GM18502 (cell line): ENCODE measurements around the gene AVEN.

Experiments used
- ATAC-seq: cut with Tn5 transposase; IDR thresholded peaks from one replicate; pipeline ENCODE4 v1.9.1; 2021; ENCODE audit warnings: mild to moderate bottlenecking; ENCODE audit not compliant: unreplicated experiment, poor library complexity

Gene AVEN

DNA sequence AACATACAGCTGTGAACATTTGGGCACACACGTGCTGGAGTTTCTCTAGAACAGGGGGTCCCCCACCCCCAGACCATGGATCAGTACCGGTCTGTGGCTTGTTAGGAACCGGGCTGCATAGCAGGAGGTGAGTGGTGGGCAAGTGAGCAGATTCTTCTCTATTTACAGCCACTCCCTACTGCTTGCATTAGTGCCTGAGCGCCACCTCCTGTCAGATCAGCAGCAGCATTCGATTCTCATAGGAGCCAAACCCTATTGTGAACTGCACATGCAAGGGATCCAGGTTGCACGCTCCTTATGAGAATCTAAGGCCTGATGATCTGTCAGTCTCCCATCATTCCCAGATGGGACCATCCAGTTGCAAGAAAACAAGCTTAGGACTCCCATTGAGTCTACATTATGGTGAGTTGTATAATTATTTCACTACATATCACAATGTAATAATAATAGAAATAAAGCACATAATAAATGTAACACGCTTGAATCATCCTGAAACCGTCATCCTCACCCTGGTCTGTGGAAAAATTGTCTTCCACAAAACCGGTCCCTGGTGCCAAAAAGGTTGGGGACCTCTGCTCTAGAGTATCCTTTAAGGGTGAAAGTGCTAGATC, 44.9 kb downstream of the AVEN start:
- no peak for ATAC-seq

DNA sequence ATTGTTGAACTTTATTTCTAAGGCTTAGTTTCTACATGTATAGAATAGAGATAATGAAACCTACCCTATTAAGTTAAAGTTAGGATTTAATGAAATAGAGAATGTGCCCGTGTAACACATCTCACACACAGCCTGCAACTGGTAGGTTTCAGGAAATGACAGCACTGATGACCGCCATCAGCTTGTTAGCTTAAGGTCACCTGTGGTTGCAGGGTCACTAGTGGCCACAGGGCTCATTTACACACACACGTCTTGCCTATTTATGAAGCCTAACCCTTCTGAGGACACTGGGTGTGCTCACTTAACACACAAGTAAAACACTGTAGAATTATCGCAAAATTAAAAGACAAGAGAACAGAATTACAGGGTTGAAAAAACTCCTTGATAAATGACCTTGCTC, 50.6 kb downstream of the AVEN start:
- ATAC-seq, result no peak

DNA sequence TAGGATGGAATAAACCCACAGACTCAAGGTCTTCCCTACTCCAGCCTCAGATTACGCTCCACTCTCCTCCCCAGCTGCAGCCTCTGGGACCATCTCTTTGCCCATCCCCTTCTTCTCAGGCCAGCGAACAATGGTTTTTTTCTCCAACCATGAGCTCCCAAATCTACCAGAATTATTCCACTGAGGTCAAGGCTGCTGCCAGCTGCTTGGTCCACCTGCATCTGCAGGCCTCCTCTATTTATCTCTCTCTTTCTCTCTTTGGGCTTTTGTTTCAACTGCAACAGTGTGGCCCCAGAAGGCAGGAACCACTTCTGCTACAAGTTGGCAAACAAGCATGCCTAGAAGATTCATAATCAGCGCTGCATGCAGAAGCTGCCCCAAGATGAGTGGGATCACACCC, 51.6 kb downstream of the AVEN start:
- ATAC-seq, result no peak

DNA sequence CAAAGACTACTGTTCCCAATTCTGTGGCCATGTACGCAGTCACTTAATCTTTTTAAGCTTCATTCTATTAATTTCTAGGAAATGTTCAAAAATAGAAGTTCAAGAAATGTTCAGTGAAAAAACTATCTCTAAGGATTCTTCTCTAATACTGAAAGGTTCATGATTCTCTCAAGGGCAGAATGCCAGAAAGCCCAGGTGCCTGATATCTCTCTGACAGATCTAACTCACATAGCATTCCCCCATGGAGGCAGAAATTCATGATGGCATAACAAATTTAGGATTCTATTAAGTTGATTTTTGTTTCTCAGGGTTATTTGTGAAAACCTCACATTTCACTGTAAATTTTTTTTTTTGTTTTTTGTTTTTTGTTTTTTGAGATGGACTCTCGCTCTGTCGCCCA, 53.3 kb downstream of the AVEN start:
- no peak for ATAC-seq

DNA sequence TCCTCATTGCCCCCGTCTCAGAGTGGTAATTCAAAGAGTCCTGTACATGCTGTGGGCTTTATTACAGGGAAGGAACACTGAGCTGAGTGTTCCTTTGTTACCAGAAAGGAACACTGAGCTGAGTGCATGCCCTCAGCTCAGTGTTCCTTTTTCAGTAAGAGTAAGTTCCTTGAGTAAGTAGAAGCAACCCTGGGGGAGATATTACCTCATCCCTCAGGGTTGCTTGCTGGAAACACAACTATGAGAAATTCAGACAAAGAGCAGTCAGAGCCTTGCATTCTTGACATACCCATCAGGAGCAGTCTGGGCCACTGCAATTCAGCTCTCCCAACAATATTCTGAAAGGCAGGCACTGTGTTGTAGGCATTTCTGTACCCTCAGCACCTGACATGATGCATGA, 53.7 kb downstream of the AVEN start:
- ATAC-seq, result no peak

DNA sequence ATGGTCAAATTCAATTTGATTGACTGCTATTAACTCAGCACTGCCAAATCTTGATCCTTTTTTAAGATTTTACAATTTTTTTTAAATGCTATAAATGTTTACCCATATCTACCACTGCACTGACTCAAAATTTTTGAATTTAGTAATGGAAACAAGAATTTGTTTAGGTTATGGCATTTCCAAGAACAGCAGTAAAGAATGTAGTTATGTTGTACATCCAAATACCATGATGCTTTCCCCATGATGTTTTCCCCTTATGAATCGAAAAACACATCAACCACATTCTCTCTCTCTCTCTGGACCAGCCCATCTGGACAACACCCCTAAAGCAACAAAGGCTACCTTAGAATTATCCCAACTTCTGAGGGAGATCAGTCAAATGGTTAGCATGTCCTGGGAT, 56.5 kb downstream of the AVEN start:
- no peak for ATAC-seq

DNA sequence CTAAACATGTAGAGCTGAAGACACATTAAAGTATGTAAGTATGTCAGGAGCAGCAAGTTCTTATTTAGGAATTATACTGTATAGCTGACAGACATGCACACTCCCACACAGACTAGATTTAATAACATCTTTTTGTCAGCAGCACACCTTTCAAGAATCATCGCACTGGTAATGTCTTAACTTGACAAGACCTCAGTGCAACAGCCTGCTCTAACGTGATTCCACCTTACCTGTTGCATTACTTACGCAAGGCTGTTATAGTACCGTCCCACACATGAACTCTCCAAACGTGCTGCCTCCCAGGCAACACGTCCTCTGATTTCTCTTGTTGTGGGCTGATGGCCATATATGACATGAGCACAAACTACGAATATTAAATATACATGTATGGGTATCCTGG, 58.8 kb downstream of the AVEN start:
- no peak for ATAC-seq

DNA sequence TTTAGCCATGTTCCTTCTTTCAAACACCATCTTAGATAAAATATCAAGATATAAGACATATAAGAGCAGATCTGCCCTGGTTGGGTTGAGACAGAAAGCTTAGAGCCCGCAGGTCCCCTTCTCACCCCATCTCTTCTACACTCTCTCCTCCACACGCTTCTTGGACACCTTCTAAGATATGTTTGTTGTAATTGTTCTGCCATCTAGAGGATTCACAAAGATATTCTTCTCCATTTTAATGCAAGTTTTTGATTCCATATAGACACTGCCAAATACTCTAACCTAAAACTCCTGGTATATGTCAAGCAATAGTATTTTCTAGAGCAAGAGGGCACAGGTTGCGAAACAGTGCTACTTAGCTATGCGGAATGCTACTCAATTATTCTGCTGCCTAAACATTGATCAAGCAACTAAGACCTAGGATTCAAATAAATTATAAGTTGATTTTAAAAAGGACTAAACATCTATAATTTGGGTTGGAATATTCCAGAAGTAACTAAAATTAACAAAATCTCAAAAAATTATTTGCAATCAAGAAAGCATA, 63.9 kb downstream of the AVEN start:
- ATAC-seq, result no peak

DNA sequence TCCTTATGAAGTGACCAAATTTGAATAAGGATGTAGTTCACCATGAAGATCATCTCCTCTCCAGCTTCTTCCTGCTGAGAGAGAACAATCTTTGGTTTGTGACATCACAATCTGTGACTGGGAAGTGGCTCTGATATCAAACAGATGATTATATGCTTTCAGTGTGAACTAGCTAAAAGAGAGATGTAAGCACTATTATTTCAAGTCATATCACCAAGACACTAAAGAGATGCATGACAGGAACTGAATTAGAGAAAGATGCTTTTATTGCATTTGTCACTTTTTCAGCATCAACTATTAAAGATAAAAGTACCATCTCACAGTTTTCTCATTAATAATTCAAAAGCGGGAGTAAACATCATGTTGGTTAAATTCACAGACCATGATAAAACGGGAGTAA, 67.2 kb downstream of the AVEN start:
- ATAC-seq, result no peak

DNA sequence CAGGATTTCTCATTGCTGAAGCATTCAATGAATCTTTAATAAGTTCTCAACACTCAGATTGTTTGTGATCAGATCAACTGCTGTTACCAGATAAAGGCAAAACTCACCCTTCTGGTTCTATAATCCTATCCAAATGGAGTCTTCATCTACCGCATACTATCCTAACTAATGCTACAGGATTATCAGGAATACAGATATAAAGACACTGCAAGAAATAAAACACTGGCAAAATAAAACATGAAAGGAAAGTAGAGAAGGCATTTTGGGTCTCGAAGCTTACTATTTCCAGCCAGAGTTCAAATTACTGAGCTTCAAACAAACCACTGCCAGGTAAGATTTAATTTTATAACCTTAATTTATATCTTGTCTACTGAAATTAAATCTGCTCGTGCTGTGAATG, 70.2 kb downstream of the AVEN start:
- no peak for ATAC-seq

DNA sequence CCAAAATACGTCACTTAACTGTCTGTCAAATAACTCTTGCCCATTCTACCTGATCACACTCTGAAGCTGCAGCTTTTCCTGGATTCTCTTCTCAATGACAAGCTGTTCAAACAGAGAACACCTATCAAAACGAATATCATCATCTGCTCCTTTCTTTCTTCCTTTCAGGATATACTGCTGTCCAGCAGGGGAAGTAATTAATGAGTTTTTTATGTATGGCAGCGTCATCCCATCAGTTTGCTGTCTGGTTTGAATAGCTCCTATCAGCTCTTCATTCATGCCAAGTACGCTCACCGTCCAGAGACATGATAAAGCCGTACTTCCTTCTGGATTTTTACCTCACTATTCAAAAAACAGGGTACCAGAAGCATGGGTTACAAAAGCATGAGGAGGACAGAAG, 70.8 kb downstream of the AVEN start, which contains the start of gene CHRM5:
Gene CHRM5, plus strand, starts transcription at position 274 of the 400 bp plus-strand sequence. CDS start 94,221 bp downstream, outside the sequence.
- no peak for ATAC-seq

DNA sequence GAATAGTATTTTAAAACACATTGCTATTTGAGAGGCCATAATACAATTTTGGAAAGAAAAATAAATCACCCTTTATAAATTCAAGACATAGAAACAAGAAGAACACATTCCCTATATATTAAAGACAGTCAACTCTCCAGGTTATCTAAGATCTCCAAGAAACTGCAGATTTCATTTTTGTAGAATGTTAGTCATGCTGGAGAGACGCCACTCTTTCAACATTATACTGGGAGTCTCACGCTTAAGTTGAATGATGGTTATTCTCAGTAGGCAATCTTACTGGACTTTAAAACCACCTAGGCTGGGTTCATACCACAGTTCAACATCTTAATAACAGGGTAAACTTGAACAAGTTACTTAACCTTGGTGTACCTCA, 74.4 kb downstream of the AVEN start:
- no peak for ATAC-seq

DNA sequence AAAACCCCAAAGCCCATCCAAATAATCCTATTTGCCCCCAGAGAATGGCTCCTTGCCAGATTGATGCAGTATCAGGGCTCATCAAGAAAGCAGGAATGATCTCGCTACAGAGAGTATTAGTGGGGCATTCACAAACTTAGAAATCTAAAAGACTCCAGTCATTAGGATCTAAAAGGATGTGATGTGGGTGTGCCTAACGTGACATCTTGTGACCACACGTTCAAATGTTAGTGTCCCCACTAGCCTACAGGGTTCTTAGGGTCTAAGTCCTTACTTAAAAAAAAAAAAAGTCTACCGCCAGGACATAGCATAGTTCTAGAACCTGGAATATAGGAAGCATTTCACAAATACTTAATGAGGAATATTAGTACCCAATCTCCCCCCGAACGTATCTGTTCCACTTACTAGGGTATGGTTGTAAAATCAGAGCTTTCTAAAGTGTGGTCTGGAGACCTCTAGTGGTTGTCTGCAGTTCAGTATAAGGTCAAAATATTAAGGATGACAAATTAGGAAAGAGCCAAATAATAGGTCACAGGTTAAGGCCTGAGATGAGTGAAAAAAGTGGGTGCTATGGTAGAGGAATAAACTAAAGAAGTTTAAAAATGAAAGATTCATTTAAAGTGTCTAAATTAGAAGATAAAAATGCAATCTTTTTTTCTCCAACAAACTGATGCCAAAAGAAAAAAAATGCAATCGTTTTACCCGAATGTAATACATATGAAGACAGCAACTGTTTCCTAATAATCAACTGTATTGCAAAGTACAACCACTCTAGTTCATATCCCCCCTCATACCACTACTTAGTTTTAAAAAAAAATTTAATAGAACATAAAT, 75.0 kb downstream of the AVEN start:
- no peak for ATAC-seq

DNA sequence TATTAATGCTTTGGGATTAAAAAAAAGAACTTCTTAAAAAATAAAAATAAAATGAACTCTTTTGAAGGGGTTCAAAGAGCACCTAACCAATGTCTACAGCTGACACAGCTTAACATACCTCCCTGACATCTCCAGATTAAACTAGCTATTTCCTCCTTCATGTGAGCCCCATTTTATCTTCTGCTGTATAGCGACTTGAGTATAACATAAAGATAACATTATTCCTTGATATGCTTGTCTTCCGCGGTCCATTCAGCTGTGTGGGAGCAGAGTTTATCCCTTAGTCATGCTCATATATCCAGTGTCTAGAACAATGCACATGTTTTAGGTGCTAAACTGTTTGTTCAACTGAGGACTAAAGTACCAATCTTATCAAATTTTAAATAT, 78.5 kb downstream of the AVEN start:
- ATAC-seq, result no peak

DNA sequence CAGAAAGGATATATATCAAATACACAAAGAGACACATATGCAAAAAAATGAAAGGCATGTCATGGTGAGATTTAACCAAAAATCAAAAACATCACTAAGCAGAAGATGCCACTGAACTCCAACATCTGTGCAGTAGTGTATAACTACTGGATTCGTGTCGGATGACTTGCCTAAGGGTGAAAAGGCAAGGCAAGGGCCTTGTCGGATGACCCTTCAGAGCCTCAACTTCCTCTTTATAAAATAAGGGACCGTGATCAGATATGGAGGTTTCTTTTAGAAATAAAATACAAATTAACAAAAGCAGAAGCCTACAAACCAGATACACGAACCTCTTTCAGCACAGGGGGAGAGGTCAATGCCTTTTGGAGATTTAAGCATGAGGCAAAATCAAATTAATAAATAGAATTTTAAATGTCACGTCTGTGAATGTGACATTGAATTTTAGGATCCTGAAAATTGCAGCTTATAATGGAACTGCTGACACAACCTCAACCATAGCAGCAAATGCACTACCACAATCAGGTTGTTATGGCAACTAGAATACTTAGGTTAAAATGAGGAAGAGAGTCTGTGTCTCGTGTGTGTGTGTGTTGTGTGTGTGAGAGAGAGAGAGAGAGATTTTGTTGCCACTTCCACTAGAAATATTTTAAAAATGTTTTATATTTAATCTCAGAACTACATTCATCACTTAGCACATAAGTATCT, 79.0 kb downstream of the AVEN start:
- ATAC-seq, result no peak

DNA sequence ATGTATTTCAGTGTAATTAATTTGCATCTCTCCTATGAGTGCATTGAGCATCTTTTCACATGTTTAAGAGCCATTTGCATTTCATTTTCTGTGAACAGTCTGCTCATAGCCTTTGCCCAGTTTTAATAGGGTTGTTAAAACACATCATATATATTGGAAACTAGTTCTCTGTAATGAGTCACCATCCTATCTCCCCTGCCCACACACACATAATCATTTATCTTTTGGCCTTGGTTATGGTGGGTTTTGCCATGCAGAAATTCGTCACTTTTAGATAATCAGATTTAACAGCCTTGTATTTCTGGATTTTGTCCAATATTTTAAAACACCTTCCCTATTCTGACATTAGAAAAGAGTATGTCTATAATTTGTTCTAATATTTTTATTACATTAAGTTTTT, 82.6 kb downstream of the AVEN start:
- no peak for ATAC-seq

DNA sequence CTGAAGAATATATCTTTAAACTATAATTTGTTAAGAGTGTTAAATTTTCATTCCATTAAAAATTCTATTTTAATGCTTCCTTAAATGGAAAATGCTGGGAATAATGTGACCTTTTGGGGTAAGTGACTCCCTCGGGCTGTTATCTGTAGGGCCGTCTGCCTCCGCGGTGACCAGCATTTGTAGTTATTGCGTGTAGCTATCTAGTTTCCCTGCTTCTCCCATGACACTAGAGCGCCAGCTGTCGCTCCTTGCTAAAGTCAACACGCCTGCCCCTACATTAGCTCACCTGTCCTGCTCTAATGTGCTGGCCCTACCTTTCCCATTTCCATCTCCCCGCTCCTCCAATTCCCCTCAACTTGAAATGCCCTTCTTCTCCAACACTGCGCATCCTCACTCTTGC, 83.1 kb downstream of the AVEN start:
- ATAC-seq, result no peak

DNA sequence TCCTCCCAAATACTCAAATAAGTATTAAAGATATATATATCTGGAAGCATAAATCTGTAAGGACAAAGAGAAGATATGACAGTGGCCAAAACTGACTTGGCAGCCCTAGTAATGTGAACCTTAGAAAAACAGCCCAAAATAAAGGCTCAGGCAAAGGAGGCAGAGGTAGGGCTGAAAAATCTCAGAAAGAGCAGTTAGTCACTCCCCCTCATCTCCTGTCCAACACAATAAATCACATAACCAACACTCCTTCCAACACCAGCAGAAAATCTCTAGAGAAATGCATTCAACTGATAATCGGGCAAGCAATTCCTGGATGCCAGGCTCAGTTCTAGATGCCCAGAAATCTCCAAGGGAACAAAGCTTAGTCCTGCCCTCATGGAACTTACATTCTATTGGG, 92.9 kb downstream of the AVEN start:
- no peak for ATAC-seq

DNA sequence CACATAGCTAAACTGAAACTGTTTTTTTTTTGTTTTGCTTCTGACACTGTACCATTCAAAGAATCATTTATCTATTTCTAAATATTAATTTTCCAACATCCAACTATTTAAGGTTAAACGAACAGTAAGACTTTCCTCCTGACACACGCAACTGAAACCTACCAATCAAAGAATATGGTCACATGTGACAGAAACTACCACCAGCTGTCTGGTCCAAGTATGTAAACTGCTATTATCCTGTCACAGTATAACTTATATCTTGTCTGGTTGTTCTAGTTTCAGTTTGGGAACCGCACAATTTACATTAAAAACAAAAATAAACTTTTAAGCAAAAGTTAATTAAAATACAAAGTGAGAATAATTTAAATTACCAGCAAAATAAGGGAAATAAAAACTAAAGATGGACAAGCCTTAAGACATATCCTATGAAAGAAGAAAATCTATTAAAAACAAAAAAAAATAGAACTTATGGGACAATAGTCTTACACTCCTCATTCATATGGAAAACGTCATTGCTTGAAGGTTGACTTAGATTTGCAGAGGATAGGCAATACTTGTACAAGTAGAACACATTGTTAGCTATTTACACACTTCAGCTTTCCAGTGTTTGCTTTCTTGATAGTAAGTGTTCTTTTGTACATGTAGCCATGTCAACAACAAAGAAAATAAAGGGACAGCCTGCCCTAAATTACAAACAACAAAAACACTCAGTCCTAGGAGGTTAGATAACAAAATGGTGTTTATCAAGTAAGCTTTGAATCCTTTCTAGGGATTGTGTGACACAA, 97.5 kb downstream of the AVEN start:
- peak; percentile 78 for ATAC-seq

DNA sequence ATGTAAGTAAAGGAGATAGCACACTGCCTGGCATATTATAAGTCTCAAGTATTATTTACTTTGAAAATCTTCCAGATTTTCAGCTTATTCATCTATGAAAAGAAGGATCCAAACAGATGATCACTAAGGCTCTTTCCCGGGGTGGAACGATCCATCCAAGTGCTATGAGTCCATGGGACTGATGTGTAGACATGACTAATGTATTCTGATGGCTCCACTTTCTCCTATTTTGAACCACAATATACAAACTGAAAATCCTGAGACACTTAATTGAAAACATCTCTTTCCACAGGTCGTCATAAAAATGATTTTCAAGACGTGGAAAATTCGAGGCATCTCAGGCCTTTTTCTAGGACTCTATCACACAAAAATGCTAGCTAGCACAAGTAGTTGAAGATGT, 104.1 kb downstream of the AVEN start:
- ATAC-seq, result no peak
